Thyroid gland (tissue), 4 donors: ENCODE results near the gene NDUFA12. TPM values are rescaled to one million over a fixed set of nuclear protein-coding genes. Genes with fewer than 3 reads are reported as not detected.

ENCODE experiments used
- DNase-seq, 2 donors: peaks; one replicate each; pipeline ENCODE4 v3.0.0-alpha.2; 2019
- H3K27ac ChIP-seq, 3 donors: fragments of 200-600 bp; sonication (generic); 1 replicate in 2 of 3; 2 replicates in 1 of 3; pipeline ENCODE4 v1.5.1; 2016 to 2019; ENCODE audit warnings: mild to moderate bottlenecking in 1 of 3, moderate library complexity in 1 of 3
- H3K27me3 ChIP-seq: fragments of 200-600 bp; sonication (generic); one replicate; pipeline ENCODE4 v1.5.1; 2019
- H3K36me3 ChIP-seq, 2 donors: fragments of 200-600 bp; sonication (generic); one replicate each; pipeline ENCODE4 v1.5.1; 2016 to 2019
- H3K4me1 ChIP-seq, 2 donors: fragments of 200-600 bp; sonication (generic); one replicate each; pipeline ENCODE4 v1.5.1; 2017 to 2019
- H3K4me3 ChIP-seq, 3 donors: fragments of 200-600 bp; sonication (generic); replicated peaks in 1 of 3; 1 replicate in 2 of 3; 2 replicates in 1 of 3; pipeline ENCODE4 v1.5.1; 2016; ENCODE audit warnings: mild to moderate bottlenecking in 1 of 3
- H3K9me3 ChIP-seq: fragments of 200-600 bp; sonication (generic); one replicate; pipeline ENCODE4 v1.5.1; 2017
- POLR2A ChIP-seq, 2 donors: fragments of 450-650 bp; IDR thresholded peaks; one replicate each; pipeline ENCODE4 v1.6.1; 2017; ENCODE audit warnings: antibody characterized with exemption in 2 of 2, mild to moderate bottlenecking in 2 of 2, moderate library complexity in 1 of 2
- WGBS, 2 donors: methylation state at CpG; one replicate each; pipeline ENCODE4 v1.1.5; 2017; 5-methylcytosine and 5-hydroxymethylcytosine counted together
- intact Hi-C: fragments of 100-400 bp; cut with DNase I; formaldehyde crosslinking; loops from one replicate; pipeline ENCODE4 v1.15.1; 2023
- total RNA-seq, 4 donors: library from RNA; depleted of rRNA; stranded (reverse); fragments of >200 nt; gene quantifications; one replicate each; pipeline ENCODE4 v1.2.3, GENCODE V29; 2016
- TF ChIP-seq, protein P1 (sequence below), 6 experiments: fragments of 200-600 bp in 3 of 6; fragments of 450-650 bp in 3 of 6; sonication (generic) in 3 of 6; IDR thresholded peaks; one replicate each; pipeline ENCODE4 v1.5.1; 2016 to 2019; ENCODE audit warnings: antibody characterized with exemption in 6 of 6, mild to moderate bottlenecking in 2 of 6, inconsistent platforms in 1 of 6, moderate library complexity in 1 of 6

Gene NDUFA12
- total RNA-seq, 4 donors from 2014 or later: 88.4 to 178 (median 136) TPM

- WGBS, 2 donors: 34 to 44% methylated on average over 6 of the region's 6 CpGs
- no peaks in the 10 kb centered on the region for H3K9me3 ChIP-seq
These were observed 73.3 kb downstream of the NDUFA12 start for GRCh38 chr12:94930216-94930654.

GRCh38 chr12:94929780-94930179, 73.7 kb downstream of the NDUFA12 start:
- WGBS, 2 donors: 83 to 89% methylated on average over 1 of the region's 1 CpG
- Histone ChIP-seq H3K27ac (no peak overlapping the region), H3K36me3 (no peaks in the 10 kb centered on the region), H3K4me3 (no peak overlapping the region), H3K4me1 (no peaks in the 10 kb centered on the region), H3K27me3 (no peaks in the 10 kb centered on the region), H3K9me3 (no peaks in the 10 kb centered on the region)
- TF ChIP-seq POLR2A (IDR thresholded peaks at IDR 0.05): no peak
- TF ChIP-seq, protein P1, sequence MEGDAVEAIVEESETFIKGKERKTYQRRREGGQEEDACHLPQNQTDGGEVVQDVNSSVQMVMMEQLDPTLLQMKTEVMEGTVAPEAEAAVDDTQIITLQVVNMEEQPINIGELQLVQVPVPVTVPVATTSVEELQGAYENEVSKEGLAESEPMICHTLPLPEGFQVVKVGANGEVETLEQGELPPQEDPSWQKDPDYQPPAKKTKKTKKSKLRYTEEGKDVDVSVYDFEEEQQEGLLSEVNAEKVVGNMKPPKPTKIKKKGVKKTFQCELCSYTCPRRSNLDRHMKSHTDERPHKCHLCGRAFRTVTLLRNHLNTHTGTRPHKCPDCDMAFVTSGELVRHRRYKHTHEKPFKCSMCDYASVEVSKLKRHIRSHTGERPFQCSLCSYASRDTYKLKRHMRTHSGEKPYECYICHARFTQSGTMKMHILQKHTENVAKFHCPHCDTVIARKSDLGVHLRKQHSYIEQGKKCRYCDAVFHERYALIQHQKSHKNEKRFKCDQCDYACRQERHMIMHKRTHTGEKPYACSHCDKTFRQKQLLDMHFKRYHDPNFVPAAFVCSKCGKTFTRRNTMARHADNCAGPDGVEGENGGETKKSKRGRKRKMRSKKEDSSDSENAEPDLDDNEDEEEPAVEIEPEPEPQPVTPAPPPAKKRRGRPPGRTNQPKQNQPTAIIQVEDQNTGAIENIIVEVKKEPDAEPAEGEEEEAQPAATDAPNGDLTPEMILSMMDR (IDR thresholded peaks at IDR 0.05): no peak
- DNase-seq: no peak
- intact Hi-C loops: no loop called here

More at GRCh38 chr12:94930216-94930654, 73.3 kb downstream of the NDUFA12 start:
- TF ChIP-seq POLR2A (IDR thresholded peaks at IDR 0.05): no peak
- TF ChIP-seq, protein P1 (IDR thresholded peaks at IDR 0.05): no peak
- intact Hi-C loops: no loop called here
- Histone ChIP-seq H3K27ac (no peak overlapping the region), H3K4me1 (no peaks in the 10 kb centered on the region), H3K36me3 (no peaks in the 10 kb centered on the region), H3K27me3 (no peaks in the 10 kb centered on the region), H3K4me3 (no peak overlapping the region)
- DNase-seq: no peak

DNA sequence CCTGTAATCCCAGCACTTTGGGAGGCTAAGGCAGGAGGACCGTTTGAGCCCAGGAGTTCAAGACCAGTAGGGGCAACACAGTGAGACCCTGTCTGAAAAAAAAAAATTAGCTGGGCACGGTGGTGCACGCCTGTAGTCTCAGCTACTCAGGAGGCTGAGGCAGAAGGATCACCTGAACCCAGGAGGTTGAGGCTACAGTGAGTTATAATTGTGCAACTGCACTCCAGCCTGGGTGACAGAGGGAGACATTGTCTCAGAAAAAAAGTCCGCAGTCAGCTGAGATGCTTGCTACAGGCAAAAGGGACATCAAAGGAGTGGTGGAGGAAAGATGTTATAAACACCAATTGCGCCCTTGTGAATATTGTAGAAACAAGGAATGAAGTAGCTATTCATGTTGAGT, 77.8 kb downstream of the NDUFA12 start:
- WGBS, 2 donors: 88 to 90% methylated on average over 5 of the region's 5 CpGs
- no peaks in the 10 kb centered on the region for H3K4me1 ChIP-seq
- no peaks in the 10 kb centered on the region for H3K27me3 ChIP-seq
- no peaks in the 10 kb centered on the region for H3K36me3 ChIP-seq
- no peaks in the 10 kb centered on the region for H3K9me3 ChIP-seq
- no peak overlapping the region for H3K27ac ChIP-seq
- TF ChIP-seq POLR2A (IDR thresholded peaks at IDR 0.05): no peak
- DNase-seq: no peak
- no peak overlapping the region for H3K4me3 ChIP-seq
- intact Hi-C loops: no loop called here

GRCh38 chr12:94925206-94925605, 78.3 kb downstream of the NDUFA12 start:
- H3K27ac ChIP-seq: no peak overlapping the region
- intact Hi-C loops: no loop called here
- no peaks in the 10 kb centered on the region for H3K4me1 ChIP-seq
- no peaks in the 10 kb centered on the region for H3K36me3 ChIP-seq
- no peak for DNase-seq
- no peaks in the 10 kb centered on the region for H3K9me3 ChIP-seq
- no peak overlapping the region for H3K4me3 ChIP-seq
- 35 to 48% methylated on average over 4 of the region's 4 CpGs for WGBS, 2 donors
- no peaks in the 10 kb centered on the region for H3K27me3 ChIP-seq
- TF ChIP-seq, protein P1 (IDR thresholded peaks at IDR 0.05): no peak
- no peak for TF ChIP-seq POLR2A (IDR thresholded peaks at IDR 0.05)

- H3K27me3 ChIP-seq: no peaks in the 10 kb centered on the region
- no peak overlapping the region for H3K27ac ChIP-seq
- no peaks in the 10 kb centered on the region for H3K9me3 ChIP-seq
- no peak overlapping the region for H3K4me3 ChIP-seq
- H3K4me1 ChIP-seq: no peaks in the 10 kb centered on the region
- no peaks in the 10 kb centered on the region for H3K36me3 ChIP-seq
- WGBS, 2 donors: 62 to 77% methylated on average over 4 of the region's 4 CpGs
- intact Hi-C loops: no loop called here
- TF ChIP-seq, protein P1 (IDR thresholded peaks at IDR 0.05): no peak
- TF ChIP-seq POLR2A (IDR thresholded peaks at IDR 0.05): no peak
- no peak for DNase-seq
These were observed 80.9 kb downstream of the NDUFA12 start for GRCh38 chr12:94922561-94922960.

Other genes with a start within 250 kb of the NDUFA12 start
- gene NR2C1, start 69.9 kb upstream of the NDUFA12 start, total RNA-seq: 100 to 1,000 TPM in 2 of 4 donors, 10 to 100 TPM in 2; 69.6 to 248 (median 103) TPM
- 10 to 100 TPM; 27.1 to 33.7 (median 30.8) TPM for gene FGD6, start 213.8 kb upstream of the NDUFA12 start, total RNA-seq
- 100 to 1,000 TPM; 101 to 186 (median 160) TPM for gene VEZT, start 214.1 kb upstream of the NDUFA12 start, total RNA-seq